Measurements from ENCODE around the gene DOK7. TPM values are rescaled to one million over a fixed set of nuclear protein-coding genes. Genes with fewer than 3 reads are reported as not detected.

DOK7 gene
- total and polyA plus RNA-seq, 2 of the 4 experiments (the other 2 are of a cell fraction): not detected

- H3K36me3 ChIP-seq (ENCODE audit: control insufficient read depth, insufficient read depth, low read length): peaks cover 27% of the 10 kb centered on the region
These were observed 38.5 kb upstream of the DOK7 start for GRCh38 chr4:3424522-3425095.

More at GRCh38 chr4:3424522-3425095, 38.5 kb upstream of the DOK7 start:
- H3K4me1 ChIP-seq (ENCODE audit: control insufficient read depth, insufficient read depth, low read length): no peaks in the 10 kb centered on the region
- H2BK5ac ChIP-seq (ENCODE audit: low read depth, low read length, poor library complexity, severe bottlenecking): no peak overlapping the region
- no peaks in the 10 kb centered on the region for H4K20me1 ChIP-seq (ENCODE audit: insufficient read depth, low read length)
- DNase-seq (no peak), ATAC-seq (ENCODE audit: low read depth) (no peak)
- H4K8ac ChIP-seq (ENCODE audit: low read depth in 2 of 2, low read length in 2 of 2): no peak overlapping the region
- intact Hi-C loops (cut with micrococcal nuclease) (no loop called here), in situ Hi-C loops (cut with MboI; ENCODE audit: low sequenced_read_pairs) (no loop called here), dilution Hi-C loops (cut with HindIII; ENCODE audit: low sequenced_read_pairs, unreplicated experiment) (no loop called here)
- H2BK20ac ChIP-seq (ENCODE audit: low read depth, low read length): no peak overlapping the region
- H2AK9ac ChIP-seq (replicated peaks; ENCODE audit: low read depth, low read length, poor library complexity): no peak overlapping the region
- no peak overlapping the region for H4K91ac ChIP-seq (ENCODE audit: insufficient read depth, low read depth, low read length)
- BruUV-seq (replicated peaks): no TSS peak
- H3K4ac ChIP-seq (ENCODE audit: low read depth, low read length): no peak overlapping the region
- H3K27me3 ChIP-seq (ENCODE audit: control insufficient read depth, insufficient read depth, low read length): no peaks in the 10 kb centered on the region
- ChIA-PET CTCF (no interaction called here), POLR2A (ENCODE audit: unreplicated experiment) (no interaction called here)
- H3K9me3 ChIP-seq (ENCODE audit: control insufficient read depth, insufficient read depth, low read length): no peaks in the 10 kb centered on the region
- H2AFZ ChIP-seq (replicated peaks; ENCODE audit: low read length, poor library complexity): no peak overlapping the region
- no peak overlapping the region for H2AK5ac ChIP-seq (ENCODE audit: low read depth, low read length)
- H3K23ac ChIP-seq (ENCODE audit: low read depth, low read length): no peak overlapping the region
- no peak overlapping the region for H3K4me3 ChIP-seq (ENCODE audit: insufficient read depth, low read depth, low read length)
- 94% methylated on average over 7 of the region's 20 CpGs; no CpG with 5 or more reads in 1 of the 2 experiments for WGBS, 2 experiments (ENCODE audit: extremely low coverage in 2 of 2, insufficient read length in 1 of 2)
- H3K79me1 ChIP-seq (ENCODE audit: low read depth in 1 of 2, low read length in 2 of 2): peaks cover 0 to 4% of the 10 kb centered on the region in 2 experiments; a peak in 1 of 4 replicates
- 0 out of 2 replicates have a peak, but pooled peaks cover 3% of the 10 kb centered on the region for H3K9me1 ChIP-seq (ENCODE audit: insufficient read depth, low read length)
- no peak overlapping the region for H4K5ac ChIP-seq (ENCODE audit: low read depth, low read length)
- TF ChIP-seq RAD21 (IDR thresholded peaks at IDR 0.05; ENCODE audit: low read length) (no peak), ELK1 (IDR thresholded peaks at IDR 0.05; ENCODE audit: borderline replicate concordance, low read depth, low read length) (no peak), USF2 (IDR thresholded peaks at IDR 0.05; ENCODE audit: low read depth, low read length) (no peak), FOS (IDR thresholded peaks at IDR 0.05; ENCODE audit: low read depth, low read length) (no peak), POLR2A (IDR thresholded peaks at IDR 0.05; ENCODE audit: low read depth, low read length) (no peak), CTCF (conservative IDR thresholded peaks at IDR 0.05; ENCODE audit: low read depth, low read length) (no peak), BHLHE40 (IDR thresholded peaks at IDR 0.05; ENCODE audit: low read depth, low read length) (no peak), SMC3 (IDR thresholded peaks at IDR 0.05; ENCODE audit: low read depth, low read length) (no peak)
- H3K27ac ChIP-seq (ENCODE audit: insufficient read depth, low read length): no peak overlapping the region
- H3K9ac ChIP-seq (ENCODE audit: low read depth, low read length): no peak overlapping the region
- H3K14ac ChIP-seq (replicated peaks; ENCODE audit: low read depth, low read length): no peak overlapping the region
- H2BK15ac ChIP-seq (ENCODE audit: low read depth, low read length): no peak overlapping the region
- no peak overlapping the region for H3K56ac ChIP-seq (ENCODE audit: extremely low read depth, insufficient read depth, low read length)
- no peak overlapping the region for H3K4me2 ChIP-seq (ENCODE audit: low read depth, low read length)
- H3K18ac ChIP-seq (ENCODE audit: low read depth, low read length): no peak overlapping the region
- no peak overlapping the region for H2BK120ac ChIP-seq (ENCODE audit: low read depth, low read length)
